ENCODE data around the gene DCUN1D1.
"Not testable (repeated sequence)": the region's sequence is repeated elsewhere in the genome, so short reads cannot be mapped to it uniquely, and the experiment has no call there.

The DCUN1D1 gene

DNA sequence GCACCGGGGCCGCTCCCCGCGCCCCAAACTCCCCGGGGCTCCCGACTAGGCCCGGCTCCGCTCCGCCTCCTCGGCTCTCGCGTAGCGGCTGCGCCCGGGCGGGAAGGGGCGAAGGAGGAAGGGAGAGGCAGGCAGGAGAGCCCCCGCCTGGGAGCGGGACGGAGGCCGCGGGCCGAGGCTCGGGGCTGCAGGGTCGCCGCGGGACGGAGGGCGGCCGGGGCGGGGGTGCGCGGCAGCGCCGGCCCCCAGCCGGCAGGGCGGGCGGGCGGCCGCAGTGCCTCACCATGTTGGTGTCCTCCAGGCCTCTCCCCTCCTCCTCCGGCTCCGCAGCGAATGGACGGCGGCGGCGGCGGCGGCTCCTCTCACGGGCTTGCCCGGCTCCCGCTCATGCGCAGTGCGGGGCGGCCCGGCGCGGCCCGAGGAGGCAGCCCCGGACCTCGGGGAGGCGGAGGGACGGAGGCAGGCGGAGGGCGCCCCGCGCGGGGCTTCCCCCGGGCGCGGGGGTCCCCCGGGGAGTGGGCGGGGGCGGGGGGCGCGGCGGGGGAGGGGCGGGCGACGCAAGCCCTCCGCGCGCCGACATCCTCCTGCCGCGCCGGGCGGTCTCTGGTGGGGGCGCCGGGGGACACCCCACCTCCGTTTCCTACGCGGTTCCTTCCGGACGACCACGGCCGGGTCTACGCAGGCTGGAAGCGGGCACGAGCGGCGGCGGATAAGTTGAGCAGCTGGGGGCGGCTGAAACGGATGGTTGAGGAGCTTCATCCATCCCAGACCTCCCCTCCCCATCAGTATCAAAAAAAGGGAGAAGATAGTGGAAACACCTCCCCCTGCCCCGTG lies at the start of gene DCUN1D1:
Gene DCUN1D1 (minus strand): TSS at position 335 of the 834 bp plus-strand sequence. CDS start 49 bp downstream, at position 286.
- DNase-seq = peak; percentile 61

DNA sequence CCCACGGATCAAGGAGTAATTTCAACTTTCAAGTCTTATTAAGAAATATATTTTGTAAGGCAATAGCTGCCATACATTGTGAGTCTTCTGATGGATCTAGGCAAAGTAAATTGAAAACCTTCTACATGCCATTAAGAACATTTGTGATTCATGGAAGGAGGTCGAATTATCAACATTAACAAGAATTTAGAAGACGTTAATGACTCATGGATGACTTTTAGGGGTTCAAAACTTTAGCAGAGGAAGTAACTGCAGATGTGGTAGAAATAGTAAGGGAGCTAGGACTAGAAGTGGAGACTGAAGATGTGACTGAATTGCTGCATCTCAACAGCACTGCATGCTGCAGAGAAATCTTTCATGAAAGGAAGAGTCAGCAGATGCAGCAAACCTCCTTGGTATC lies 48.1 kb upstream of the DCUN1D1 start:
- no peak for DNase-seq

DNA sequence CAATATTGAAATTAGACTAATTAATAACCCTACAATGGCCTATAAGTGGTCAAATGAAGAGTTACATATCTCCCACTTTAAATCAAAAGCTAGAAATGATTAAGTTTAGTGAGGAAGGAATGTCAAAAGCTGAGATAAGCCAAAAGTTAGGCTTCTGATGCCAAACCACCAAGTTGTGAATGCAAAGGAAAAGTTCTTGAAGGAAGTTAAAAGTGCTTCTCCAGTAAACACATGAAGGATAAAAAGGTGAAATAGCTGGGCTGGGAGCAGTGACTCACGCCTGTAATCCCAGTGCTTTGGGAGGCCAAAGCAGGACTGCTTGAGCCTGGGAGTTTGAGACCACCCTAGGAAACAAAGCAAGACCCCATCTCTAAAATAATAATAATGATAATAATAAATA lies 46.9 kb upstream of the DCUN1D1 start:
- no peak for DNase-seq

DNA sequence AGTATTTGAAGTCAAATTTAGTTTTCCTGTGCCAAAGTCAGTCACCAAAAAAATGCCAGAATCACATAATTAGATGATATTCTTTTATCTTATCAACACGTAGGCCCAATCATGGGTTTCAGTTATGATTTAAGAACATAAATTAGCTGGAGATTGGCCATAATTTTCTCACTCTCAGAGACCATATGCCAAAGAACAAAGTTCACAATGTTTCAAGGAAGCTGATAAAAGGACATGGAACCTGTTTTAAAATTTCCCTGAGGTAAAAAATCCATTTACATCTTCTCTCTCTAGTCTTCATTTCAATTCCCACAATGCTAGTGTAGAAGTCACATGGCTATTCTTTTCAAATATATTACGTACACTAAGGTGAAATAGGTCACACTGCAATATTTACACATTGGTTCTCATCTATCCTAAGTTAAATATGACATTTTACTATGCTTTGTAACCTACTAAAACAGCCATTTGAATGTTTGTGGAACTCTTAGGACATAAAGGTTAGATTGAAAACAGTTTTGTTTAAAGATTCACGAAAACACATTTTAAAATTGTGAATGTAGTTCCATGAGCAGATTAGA lies 42.7 kb upstream of the DCUN1D1 start:
- DNase-seq = no peak

DNA sequence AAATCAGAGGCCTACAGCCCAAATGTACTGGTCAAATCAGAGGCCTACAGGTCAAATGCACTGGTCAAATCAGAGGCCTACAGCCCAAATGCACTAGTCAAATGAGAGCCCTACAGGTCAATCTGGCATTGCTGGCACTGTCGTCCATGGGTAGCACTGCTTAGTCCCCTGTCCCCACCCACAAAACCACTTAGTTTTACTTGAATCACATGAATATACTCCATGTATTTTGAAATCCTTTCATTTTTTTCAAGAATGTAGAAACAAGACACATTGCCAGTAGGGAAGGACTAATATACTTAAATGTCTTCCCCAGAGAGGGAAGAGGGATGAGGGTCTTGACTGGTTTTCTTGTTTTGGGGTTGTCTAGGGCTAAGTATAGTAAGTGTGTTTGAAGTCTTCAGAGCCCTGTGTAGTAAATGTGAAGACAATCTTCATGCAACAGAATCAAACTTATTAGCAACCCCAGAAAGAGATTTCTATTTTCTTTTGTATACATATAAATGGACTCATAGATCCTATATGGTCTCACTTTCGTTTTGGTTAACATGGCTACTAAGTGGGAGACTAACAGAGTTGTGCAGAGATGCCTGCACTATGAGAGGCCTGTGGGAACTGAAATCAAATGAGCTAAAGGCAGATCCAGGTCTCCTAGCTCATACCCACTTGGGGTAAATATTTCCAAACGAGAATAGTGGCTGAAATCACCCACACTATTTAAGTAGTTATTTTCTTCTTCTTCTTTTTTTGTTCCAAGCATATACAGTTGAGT lies 38.3 kb upstream of the DCUN1D1 start:
- no peak for DNase-seq

DNA sequence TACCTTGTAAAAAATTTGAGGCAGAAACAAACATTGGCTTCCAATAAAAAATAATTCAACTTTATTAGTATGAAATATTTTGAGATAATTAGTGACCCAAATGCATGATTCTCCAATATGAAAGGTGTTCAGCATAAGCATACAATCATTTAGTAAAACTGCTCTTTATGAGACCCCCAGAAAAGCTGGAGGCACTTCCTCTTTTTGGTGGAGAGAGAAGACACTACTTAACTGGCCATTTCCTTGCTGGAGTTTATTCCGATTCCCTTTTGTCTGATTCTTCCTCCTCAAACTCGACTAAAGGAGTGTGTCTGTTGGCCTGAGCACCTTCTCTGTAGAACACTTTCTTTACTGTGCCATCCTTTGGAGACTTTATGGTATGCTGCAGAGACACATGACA lies 34.8 kb upstream of the DCUN1D1 start:
- DNase-seq = no peak

DNA sequence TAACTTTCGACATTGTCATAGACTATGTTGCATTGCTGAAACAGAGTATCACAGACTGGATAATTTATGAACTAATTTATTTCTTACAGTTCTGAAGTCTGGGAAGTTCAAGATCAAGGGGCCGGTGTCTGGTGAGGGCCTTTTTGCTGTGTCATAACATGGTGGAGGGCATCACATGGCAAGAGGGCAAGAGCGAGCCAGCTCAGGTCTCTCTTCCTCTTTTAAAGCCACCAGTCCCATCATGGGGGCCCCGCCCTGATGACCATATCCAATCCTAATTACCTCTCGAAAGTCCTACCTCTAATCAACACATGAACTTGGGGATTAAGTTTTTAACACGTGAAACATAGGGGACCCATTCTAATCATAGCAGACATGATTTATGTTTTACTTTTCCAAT lies 33.5 kb upstream of the DCUN1D1 start:
- peak; percentile 52 for DNase-seq

DNA sequence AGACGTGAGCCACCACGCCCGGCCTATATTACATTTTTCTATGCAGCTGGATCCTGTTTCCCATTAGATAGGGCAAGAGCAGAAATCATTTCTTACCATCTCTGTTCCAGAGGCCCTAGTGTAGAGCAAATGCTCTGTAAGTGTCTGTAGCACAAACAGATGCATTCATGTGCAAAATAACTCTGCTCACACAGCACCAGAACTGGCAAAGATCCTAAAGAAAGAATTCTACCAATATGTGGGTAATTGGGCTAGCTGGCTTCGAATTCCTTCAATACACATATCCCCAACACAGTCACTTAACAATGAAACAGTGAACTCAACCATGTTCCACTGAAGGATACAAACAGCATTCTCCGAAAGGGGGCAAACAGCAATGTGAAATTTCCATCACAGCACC lies 32.7 kb upstream of the DCUN1D1 start:
- DNase-seq = no peak

DNA sequence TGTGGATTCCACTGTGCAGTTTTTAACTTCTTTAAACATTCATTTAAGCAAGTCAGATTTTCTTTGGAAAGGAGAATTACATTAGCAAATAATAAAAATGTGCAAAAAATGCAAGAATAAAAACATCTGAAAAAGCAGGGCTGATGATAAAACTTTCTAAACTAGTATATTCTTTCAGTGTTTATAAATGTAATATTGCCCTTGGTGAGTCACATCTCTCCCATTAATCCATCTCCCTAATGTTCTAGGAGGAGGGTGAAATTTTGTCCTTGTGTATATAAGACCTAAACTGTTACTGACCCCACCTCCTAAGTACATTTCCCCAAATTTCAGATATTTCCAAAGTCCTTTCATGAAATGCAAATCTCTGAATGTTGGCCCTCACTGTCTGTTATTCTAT lies 28.5 kb upstream of the DCUN1D1 start:
- DNase-seq = no peak

DNA sequence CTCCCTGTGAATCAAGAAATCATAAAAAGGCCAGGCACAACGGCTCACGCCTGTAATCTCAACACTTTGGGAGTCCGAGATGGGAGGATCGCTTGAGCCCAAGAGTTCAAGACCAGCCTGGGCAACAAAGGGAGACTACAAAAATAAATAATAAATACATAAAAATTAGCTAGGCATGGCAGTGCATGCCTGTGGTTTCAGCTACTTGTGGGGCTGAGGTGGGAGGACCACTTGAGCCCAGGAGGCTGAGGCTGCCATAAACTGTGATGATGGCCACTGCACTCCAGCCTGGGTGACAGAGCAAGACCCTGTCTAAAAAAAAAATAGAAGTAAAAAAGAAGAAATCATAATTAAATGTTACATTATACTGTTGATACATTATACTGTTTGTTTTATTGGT lies 28.0 kb upstream of the DCUN1D1 start:
- DNase-seq = no peak

DNA sequence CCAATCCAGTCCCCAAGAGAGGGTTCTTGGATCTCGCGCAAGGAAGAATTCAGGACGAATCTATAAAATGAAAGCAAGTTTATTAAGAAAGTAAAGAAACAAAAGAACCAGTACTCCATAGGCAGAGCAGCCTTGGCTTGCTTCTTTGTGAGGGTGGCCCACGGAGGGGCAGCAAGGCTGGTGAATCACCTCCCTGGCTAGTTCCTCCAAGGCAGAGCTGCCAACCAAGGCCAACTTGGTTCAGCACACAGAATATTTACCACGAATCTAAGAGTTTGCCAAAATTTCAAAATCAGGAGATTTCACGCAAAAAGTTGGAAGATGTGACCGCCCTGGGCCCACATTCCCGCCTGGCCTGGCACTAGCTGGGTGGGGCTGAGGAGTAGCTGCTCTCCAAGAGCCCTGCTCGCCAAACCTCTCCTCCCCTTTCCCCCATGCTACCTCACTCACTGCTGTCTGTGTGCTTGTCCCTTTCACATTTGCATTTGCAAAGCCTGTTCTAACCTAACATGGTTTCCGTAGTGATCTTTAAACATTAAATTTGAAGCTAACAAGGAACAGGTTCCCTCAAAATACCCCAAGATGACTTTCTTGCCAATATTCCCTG lies 26.2 kb upstream of the DCUN1D1 start:
- no peak for DNase-seq

DNA sequence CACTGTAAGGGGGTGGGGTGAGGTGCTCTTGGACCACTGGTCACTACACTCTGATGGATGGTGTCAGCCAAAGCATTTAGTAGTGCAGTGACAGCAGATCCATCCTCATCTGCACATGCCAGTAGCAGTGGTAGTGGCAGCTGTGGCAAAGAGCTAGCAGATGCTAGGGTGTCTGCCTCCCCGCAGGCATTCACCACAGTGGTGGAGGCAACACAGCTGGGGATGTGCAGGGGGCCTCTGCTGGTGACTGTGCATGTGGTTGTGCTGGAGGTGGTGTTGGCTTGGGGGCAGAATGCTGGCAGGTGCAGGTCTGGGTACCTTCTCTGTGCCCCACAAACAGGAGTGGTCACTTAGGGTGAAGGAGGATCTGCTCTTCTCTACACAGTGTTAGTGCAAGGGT lies 19.4 kb upstream of the DCUN1D1 start:
- no peak for DNase-seq

DNA sequence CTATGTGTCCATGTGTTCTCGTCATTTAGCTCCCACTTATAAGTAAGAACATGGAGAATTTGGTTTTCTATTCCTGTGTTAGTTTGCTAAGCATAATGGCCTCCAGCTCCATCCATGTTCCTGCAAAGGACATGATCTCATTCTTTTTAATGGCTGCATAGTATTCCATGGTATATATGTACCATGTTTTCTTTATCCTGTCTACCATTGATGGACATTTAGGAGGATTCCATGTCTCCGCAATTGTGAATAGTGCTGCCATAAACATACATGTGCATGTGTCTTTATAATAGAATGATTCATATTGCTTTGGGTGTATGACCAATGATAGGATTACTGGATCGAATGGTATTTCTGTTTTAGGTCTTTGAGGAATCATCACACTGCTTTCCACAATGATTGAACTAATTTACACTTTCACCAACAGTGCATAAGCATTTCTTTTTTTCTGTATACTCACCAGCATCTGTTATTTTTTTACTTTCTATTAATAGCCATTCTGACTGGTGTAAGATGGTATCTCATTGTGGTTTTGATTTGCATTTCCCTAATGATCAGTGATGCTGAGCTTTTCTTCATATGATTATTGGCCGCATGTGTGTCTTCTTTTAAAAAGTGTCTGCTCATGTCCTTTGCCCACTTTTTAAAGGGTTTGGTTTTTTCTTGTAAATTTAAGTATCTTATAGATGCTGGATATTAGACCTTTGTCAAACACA lies 13.3 kb upstream of the DCUN1D1 start:
- DNase-seq = not testable (repeated sequence)

DNA sequence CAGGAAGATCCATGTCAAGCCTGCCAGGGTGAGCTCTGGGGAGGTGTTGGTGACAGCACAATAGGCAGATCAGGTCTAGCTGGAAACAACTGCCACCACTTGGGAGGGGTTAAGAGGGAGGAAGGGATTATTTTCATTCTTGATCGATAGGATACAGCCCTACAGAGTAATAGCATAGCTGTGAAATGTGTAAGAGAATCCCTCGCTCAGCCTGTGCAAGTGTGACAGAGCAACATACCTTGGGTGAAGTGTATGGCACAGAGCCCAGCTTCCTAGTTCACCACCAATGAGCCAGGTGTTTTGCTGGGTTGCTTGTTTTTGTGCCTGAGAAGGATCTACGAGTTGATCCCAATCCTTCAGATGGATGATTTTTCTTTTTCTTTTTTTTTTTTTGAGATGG lies 9.2 kb upstream of the DCUN1D1 start:
- no peak for DNase-seq

DNA sequence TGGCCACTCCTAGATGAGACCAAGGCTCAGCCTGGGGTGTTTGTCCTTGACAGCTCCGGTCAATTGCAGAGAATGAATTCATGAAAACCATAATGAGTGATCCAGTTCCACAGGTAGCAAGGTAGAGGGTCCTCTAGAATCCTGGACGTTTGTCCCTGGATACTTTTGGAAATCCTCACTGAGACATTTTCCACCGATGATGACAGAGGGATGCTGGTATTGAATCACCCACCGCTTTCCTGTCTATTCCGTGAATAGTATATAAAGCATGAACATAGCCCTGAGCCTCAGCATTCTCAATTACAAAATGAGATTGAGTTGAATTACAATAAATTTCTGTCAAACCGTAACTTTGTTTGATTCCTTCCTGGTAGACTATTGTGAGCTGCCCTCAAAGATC lies 5.7 kb upstream of the DCUN1D1 start:
- no peak for DNase-seq

DNA sequence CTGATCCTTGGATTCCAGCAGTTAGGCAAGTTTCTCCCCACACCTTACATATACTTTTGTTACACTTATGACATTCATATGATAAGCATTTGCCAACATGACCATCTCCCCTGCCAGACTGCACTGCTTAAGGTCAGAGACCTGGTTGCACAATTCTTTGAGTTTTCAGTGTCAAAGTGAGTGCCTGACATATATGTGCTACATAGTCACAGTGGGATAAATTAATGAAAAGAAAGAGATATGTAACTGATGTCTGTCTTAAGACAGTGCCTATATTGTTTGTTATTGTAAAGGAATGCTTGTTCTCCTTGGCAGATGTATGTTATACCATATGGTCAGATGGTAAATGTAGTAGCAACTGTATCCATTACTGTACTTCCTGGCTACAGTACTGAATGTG lies 3.5 kb upstream of the DCUN1D1 start:
- DNase-seq = peak; percentile 8

DNA sequence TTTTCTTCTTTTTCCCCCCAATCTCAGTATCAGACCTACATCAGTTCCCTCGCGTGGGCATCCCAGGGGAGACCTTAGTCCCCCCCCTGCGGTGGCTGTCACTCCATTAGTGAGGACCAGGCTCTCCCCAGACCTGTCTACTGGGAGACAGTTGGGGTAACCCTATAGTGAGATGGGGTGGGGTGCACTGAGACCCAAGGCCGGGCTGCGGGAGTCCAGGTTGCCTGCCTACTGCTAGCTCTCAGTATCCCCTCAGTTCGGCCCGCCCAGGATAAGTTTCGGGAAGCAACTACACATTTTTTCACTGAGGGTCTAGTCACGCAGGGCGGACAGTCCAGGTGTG lies 671 bp upstream of the DCUN1D1 start:
- no peak for DNase-seq

DNA sequence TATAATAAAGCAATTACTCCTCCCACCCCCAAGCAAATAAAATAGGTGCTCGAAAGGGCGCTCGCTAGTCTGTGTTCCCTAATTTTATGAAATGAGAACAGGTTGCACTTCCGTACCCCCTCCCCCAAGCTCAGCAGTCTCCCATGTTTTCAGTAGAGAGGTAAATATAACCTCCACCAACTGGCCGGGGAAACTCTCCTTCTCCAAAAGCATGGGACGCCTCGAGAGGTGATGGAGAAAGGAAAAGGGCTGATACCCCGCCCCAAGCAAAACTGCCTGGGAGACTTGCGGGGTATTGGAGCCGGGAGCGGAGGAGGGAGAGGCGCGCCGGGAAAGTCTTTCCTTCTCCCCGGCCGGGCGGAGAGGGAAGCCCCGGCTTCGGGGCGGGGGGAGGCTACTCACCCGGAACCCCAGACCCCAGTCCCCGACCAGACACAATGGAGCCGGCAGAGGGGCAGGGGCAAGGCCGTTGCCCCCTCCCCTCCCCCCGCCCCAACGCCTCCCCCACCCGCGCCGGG lies 605 bp downstream of the DCUN1D1 start:
- peak; percentile 31 for DNase-seq

DNA sequence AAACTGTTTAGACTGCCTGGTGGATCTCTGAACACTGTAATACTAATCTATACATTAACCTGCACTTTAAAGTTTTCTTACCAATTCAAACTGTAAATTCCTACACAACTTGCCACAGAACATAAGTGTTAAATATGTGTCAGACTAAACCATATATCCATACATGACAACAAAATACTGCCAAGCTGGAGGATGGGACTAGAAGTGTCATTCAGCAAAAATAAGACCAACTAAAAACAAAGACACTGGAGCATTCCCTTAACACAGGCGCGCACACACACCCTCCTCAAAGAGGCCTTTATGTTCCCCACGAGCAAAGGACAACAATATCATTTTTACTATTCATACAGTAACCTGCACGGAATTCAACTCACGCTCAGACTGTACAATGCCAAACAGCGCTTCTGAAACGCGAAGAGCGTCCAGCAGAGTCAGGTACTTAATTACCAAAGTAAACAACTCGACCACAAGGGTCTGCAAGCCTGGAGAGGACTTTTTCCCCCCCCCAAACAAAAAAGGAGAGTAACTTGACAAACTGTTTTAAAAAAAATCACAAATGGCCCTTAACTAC lies 1.1 kb downstream of the DCUN1D1 start:
- DNase-seq = no peak

DNA sequence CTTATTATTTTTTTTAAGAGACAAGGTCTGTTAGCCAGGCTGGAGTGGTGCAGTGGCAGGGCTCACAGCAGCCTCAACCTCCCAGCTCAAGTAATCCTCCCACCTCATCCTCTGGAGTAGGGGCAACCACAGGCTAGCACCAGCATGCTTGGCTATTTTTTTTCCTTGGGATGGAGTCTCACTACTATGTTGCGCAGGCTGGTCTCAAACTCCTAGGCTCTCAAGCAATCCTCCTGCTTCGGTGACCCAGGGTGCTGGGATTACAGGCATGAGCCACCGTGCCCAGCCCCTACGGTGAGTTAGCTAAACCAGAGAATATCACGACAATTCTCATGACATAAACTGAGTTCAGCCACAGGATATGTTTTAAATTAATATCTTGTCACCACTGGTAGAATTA lies 2.0 kb downstream of the DCUN1D1 start:
- DNase-seq = no peak

DNA sequence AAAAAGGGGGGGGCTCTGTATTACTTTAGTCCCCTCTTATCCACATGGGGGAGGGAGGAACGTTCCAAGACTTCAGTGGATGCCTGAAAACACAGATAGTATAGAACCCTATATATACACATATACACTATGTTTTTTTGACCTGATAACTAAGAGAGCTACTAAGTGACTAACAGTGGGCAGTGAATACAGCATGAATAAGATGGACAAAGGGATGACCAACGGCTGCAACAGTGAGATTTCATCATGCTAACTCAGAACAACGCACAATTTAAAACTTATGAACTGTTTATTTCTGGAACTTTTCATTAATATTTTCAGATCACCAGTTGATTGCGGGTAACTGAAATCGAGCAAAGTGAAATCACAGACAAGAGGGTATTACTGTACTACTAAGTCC lies 7.3 kb downstream of the DCUN1D1 start:
- DNase-seq = no peak

DNA sequence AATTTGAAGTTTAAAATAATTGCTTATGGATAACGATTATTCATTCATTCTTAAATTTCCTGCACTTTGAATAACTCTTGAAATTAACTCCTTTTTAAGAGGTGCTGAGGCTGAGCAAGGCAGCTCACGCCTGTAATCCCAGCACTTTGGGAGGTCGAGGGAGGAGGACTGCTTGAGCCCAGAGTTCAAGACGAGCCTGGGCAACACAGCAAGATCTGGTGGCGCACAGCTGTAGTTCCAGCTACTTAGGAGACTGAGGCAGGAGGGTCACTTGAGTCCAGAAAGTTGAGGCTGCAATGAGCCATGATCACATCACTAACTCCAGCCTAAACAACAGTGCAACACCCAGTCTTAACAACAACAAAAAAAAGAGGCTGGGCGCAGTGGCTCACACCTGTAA lies 8.0 kb downstream of the DCUN1D1 start:
- DNase-seq = no peak

All from MV-4-11 (cell line).